HG02970 (cell line): ENCODE results near the gene MUC22.
"Not testable (repeated sequence)": the region's sequence is repeated elsewhere in the genome, so short reads cannot be mapped to it uniquely, and the experiment has no call there.

Source experiments
- ATAC-seq: cut with Tn5 transposase; IDR thresholded peaks from one replicate; pipeline ENCODE4 v1.9.1; 2021; ENCODE audit warnings: mild to moderate bottlenecking, moderate library complexity, moderate number of reproducible peaks; ENCODE audit not compliant: unreplicated experiment, low FRiP score

MUC22 gene

GRCh38 chr6:31035862-31036497, 25.7 kb downstream of the MUC22 start:
- ATAC-seq = no peak

DNA sequence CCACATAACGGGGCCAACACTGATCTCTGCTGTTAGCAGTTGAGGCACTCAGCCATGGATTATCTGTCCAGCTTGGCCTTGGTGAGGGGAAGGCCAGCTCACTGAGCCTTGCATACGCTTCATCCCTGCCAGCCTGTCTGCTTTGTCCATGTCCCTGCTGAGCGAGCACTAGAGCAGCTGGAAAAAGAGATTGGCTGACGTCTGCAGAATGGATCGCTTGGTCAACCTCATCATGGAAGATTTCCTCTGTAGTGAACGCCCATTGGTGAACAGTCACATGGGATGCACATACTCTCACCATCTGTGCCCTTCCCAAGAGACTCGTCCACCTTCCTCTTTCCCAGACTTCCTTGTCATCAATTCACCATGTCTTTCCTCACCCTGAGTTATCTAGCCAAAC, 26.9 kb downstream of the MUC22 start:
- ATAC-seq = no peak

DNA sequence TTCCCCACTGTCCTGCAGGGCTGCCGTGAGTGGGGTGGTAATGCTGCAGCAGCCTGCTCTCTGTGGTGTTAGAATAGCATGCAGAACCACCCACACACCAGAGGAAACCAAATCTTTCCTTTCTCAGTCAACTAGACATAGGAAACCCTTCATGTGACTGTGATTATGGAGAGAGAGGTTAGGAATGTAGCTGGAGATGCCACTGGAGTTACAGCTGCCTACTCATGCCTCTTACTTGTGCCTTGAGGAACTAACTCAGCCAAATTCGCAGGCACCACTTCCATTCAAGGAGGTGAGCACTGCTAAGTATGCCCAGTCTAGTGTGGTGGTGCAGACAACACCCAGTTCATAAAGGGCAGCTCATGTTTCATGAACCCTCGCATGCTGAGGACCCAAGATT, 27.4 kb downstream of the MUC22 start:
- no peak for ATAC-seq

GRCh38 chr6:31038559-31038958, 28.3 kb downstream of the MUC22 start:
- ATAC-seq = no peak

DNA sequence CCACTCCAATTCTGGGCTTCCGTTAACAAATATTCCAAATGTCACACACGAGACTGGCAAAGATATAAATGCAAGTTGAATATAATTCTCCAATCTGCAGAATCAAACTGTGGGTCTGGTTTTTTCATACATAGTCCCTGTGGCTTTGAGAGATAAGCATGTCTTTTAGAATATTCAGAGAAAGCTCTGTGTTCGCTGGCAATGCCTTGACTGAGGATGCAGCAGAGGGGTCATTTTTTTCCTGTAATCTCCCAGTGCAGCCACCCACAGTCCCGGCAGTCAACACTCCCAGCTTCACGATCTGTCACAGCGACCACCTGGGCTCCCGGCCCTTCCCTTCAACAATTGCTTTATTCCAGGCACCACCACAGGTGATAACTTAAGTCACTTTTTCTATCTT, 30.5 kb downstream of the MUC22 start:
- no peak for ATAC-seq

GRCh38 chr6:31041372-31041974, 31.2 kb downstream of the MUC22 start:
- no peak for ATAC-seq

GRCh38 chr6:31042806-31043205, 32.5 kb downstream of the MUC22 start:
- ATAC-seq = no peak

DNA sequence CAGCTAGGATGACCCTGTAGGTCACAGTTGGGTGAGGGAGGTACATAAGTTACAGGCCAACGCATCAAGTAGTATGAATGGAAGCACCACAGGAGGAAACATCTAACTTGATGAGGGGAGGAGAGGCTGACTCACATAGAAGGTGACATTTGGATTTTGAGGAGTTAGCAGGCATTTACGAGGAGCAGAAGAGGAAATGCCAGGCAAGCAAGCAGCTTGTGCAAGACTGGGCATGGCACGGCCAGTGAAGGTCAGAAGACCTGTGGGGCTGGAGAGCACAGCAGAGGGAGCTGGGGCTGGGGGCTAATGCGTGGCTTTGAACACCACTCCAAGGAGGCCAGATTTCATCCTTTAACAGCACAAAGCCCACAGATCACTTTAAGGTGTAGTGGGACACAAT, 37.8 kb downstream of the MUC22 start:
- no peak for ATAC-seq

GRCh38 chr6:31049518-31049917, 39.2 kb downstream of the MUC22 start:
- no peak for ATAC-seq

GRCh38 chr6:31053187-31053586, 42.9 kb downstream of the MUC22 start:
- ATAC-seq = not testable (repeated sequence)

GRCh38 chr6:31053873-31054272, 43.6 kb downstream of the MUC22 start:
- ATAC-seq = no peak

DNA sequence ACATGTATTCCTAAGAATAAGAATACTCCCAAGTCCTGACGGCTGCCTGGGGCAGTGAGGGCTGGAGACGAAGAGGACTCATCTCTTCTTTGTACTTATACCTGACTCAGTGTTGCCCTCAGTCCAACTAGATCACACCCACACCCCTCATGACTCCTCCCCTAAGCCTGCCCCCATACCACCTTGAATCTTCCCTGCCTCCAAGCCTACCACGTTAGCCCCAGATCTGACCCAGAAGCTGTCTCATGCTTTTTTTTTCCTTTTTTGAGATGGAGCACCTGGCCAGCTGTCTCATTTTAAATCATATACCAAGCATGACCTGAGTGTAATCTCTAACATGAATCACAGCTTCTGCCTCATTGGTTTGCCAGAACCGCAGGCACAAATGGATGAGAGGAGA, 45.2 kb downstream of the MUC22 start:
- no peak for ATAC-seq

DNA sequence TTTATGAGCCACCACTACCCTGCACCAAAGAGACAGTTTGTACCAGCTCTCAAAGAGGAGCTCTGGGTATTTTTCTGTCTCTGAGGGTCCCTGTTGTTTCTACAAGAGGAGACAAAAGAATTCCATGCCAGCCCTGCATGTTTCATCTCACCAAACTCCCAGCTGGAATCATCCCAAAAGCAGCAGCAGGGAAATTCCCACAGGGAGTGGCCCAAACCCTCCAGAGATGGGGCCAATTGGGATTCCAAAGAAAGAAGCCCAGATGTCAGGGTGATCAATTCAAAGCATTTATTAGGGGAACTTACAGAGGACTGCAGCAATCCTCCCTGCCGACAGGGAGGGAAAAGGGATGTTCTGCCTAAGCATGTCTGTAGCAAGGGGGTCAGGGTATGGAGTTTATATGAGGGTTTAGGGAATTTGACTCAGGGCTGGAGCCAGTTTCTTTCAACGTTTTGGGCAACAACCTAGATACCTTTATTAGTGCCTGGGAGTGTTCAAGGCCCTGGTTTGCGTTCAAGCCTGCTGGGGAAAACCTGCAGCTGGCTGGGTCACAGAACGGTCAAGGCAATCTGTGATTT, 47.2 kb downstream of the MUC22 start:
- ATAC-seq = no peak

- ATAC-seq = no peak
Observed at GRCh38 chr6:31058128-31058894, 48.0 kb downstream of the MUC22 start.

DNA sequence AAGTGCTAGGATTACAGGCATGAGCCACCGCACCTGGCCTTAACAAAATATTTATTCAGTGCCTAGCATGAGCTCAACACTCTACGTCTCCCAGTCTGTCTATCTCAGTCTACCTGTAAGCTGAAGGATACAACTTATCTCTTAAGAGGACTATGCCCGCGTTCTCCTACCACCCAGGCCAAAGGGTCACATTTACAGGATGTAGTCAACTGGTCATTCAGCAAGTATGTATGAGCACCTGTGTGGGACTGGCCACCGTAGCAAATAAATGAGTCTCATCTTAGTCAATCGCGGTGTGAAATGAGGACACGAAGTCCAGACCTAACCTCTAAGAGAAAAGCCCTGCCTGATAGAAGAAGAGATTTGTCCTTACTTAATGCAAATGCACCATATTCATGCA, 49.9 kb downstream of the MUC22 start:
- no peak for ATAC-seq

DNA sequence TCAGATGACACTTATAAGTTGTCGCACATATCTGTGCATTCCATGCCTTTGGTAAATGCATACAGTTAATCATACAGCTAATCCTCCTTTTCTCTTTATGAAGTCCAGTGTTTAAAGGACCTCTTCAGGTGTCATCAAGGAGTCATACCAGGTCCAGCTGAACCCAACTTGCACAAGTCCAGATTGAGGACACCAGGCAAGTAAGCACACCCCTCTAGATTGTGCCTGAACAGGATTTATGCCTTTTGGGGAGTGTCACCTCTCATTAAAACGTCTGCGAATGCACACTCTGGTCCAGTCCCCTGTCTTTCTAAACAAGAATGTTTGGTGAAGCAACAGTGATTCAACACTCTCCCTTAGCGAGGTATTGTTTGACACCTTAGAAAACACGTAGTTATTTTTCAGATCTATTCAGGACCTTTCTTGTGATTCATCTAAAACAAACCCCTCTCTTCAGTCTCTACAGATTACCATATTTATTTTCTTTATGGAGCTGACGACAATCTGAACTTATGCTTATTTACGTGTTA, 53.7 kb downstream of the MUC22 start:
- ATAC-seq = no peak

- no peak for ATAC-seq
Observed at GRCh38 chr6:31065556-31065955, 55.3 kb downstream of the MUC22 start.

GRCh38 chr6:31067028-31067427, 56.8 kb downstream of the MUC22 start:
- not testable (repeated sequence) for ATAC-seq

DNA sequence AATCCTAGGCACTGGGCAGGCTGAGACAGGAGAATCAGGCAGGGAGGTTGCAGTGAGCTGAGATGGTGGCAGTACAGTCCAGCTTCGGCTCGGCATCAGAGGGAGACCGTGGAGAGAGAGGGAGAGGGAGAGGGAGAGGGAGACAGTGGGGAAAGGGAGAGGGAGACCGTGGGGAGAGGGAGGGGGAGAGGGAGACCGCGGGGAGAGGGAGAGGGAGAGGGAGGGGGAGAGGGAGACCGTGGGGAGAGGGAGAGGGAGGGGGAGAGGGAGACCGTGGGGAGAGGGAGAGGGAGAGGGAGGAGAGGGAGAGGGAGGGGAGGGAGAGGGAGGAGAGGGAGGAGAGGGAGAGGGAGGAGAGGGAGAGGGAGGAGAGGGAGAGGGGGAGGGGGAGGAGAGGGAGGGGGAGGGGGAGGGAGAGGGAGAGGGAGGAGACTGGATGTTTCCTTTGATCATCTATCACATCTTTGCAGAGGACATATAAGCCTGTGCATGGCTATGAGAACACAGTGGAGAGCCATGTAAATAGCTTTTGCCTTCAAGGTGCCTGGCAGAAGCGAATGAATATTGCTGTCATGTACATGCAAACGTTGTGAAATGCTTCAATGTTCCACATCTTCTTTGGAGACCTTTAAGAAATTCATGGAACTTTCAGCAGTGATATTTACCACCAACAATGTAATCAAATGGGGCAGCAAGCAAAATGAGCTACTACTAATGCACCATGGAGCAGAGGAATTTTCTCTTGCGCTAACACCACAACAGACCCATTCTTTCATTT, 57.8 kb downstream of the MUC22 start:
- not testable (repeated sequence) for ATAC-seq

GRCh38 chr6:31068669-31069340, 58.5 kb downstream of the MUC22 start:
- no peak for ATAC-seq
